Neural progenitor cell (in vitro differentiated cells): ENCODE data around the gene SEMA3E. TPM values are rescaled to one million over a fixed set of nuclear protein-coding genes. Genes with fewer than 3 reads are reported as not detected.
A peak's percentile ranks its signal among the peaks of the same experiment; 100 is the strongest.

ENCODE experiments used
- DNase-seq: peaks from one replicate; pipeline ENCODE4 v3.0.0-alpha.2; 2016; ENCODE audit warnings: low spot score
- H2AFZ ChIP-seq: fragments of 200-600 bp; sonication (generic); replicated peaks from 2 replicates; pipeline ENCODE4 v1.6.1; 2016; ENCODE audit warnings: antibody characterized with exemption
- H3F3A ChIP-seq: fragments of 200-600 bp; sonication (generic); 2 replicates; pipeline ENCODE4 v1.6.1; 2016; ENCODE audit warnings: antibody characterized with exemption, low read depth
- H3K27ac ChIP-seq: fragments of 200-600 bp; sonication (generic); 2 replicates; pipeline ENCODE4 v1.5.1; 2016; ENCODE audit warnings: mild to moderate bottlenecking
- H3K27me3 ChIP-seq: fragments of 200-600 bp; sonication (generic); 2 replicates; pipeline ENCODE4 v1.6.1; 2016; ENCODE audit warnings: mild to moderate bottlenecking, moderate library complexity
- H3K36me3 ChIP-seq: fragments of 200-600 bp; sonication (generic); 2 replicates; pipeline ENCODE4 v1.5.1; 2016
- H3K4me1 ChIP-seq: fragments of 200-600 bp; sonication (generic); 2 replicates; pipeline ENCODE4 v1.6.1; 2016; ENCODE audit warnings: mixed run types
- H3K4me2 ChIP-seq: fragments of 200-600 bp; sonication (generic); 2 replicates; pipeline ENCODE4 v1.6.1; 2016
- H3K4me3 ChIP-seq: fragments of 200-600 bp; sonication (generic); 2 replicates; pipeline ENCODE4 v1.5.1; 2016
- H3K79me2 ChIP-seq: fragments of 200-600 bp; sonication (generic); 2 replicates; pipeline ENCODE4 v1.6.1; 2016; ENCODE audit warnings: low read depth
- H3K9ac ChIP-seq: fragments of 200-600 bp; sonication (generic); 2 replicates; pipeline ENCODE4 v1.6.1; 2016
- H3K9me3 ChIP-seq: fragments of 200-600 bp; sonication (generic); 2 replicates; pipeline ENCODE4 v1.5.1; 2016; ENCODE audit warnings: low read depth
- H4K20me1 ChIP-seq: fragments of 200-600 bp; sonication (generic); 2 replicates; pipeline ENCODE4 v1.6.1; 2016; ENCODE audit warnings: low read depth
- H3K27ac Mint-ChIP-seq: 3 replicates; pipeline ENCODE4 v1.8.0; 2021; ENCODE audit warnings: mixed read lengths
- H3K27me3 Mint-ChIP-seq: 2 replicates; pipeline ENCODE4 v1.8.0; 2022; ENCODE audit warnings: low read depth, mild to moderate bottlenecking, inconsistent platforms, moderate library complexity, mixed read lengths; ENCODE audit not compliant: insufficient read depth
- H3K36me3 Mint-ChIP-seq: 3 replicates; pipeline ENCODE4 v1.8.0; 2021; ENCODE audit warnings: mixed read lengths
- H3K4me1 Mint-ChIP-seq: 3 replicates; pipeline ENCODE4 v1.8.0; 2021; ENCODE audit warnings: mixed read lengths
- H3K4me3 Mint-ChIP-seq: 3 replicates; pipeline ENCODE4 v1.8.0; 2021; ENCODE audit warnings: mild to moderate bottlenecking, moderate library complexity, mixed read lengths
- H3K9me3 Mint-ChIP-seq: 3 replicates; pipeline ENCODE4 v1.8.0; 2020; ENCODE audit warnings: mixed read lengths
- CTCF ChIP-seq: fragments of 200-600 bp; sonication (generic); IDR thresholded peaks from 2 replicates; pipeline ENCODE4 v1.5.1; 2017; ENCODE audit warnings: antibody characterized with exemption, mild to moderate bottlenecking
- EZH2 ChIP-seq: fragments of 200-600 bp; sonication (generic); IDR thresholded peaks from 2 replicates; pipeline ENCODE4 v1.6.1; 2017; ENCODE audit warnings: antibody characterized with exemption, mild to moderate bottlenecking, moderate library complexity
- EZH2phosphoT487 ChIP-seq: fragments of 200-600 bp; sonication (generic); IDR thresholded peaks from 2 replicates; pipeline ENCODE4 v1.6.1; 2017; ENCODE audit warnings: antibody characterized with exemption
- total RNA-seq: library from RNA; depleted of rRNA; stranded (reverse); fragments of >200 nt; gene quantifications from 2 replicates; pipeline ENCODE4 v1.2.3, GENCODE V29; 2015; ENCODE audit warnings: low replicate concordance

SEMA3E gene
- total RNA-seq, 1 donor from 2014 or later, result 5.5 TPM

GRCh38 chr7:83528925-83529423, 120.0 kb downstream of the SEMA3E start:
- Histone ChIP-seq H3K36me3 (no peaks in the 10 kb centered on the region), H3K4me3 (no peak overlapping the region), H3K4me1 (no peaks in the 10 kb centered on the region), H3K27me3 (no peaks in the 10 kb centered on the region), H4K20me1 (no peaks in the 10 kb centered on the region), H2AFZ (no peak overlapping the region), H3F3A (no peaks in the 10 kb centered on the region), H3K79me2 (no peaks in the 10 kb centered on the region), H3K9ac (no peak overlapping the region), H3K4me2 (no peak overlapping the region), H3K27ac (no peak overlapping the region), H3K9me3 (no peaks in the 10 kb centered on the region)
- peaks cover 2% of the 10 kb centered on the region for H3K27me3 Mint-ChIP-seq
- H3K36me3 Mint-ChIP-seq, result no peaks in the 10 kb centered on the region
- no peaks in the 10 kb centered on the region for H3K9me3 Mint-ChIP-seq
- DNase-seq, result no peak
- TF ChIP-seq EZH2, result no peak
- TF ChIP-seq CTCF, result no peak
- no peak for TF ChIP-seq EZH2phosphoT487
- no peak overlapping the region for H3K4me3 Mint-ChIP-seq
- H3K27ac Mint-ChIP-seq, result no peak overlapping the region
- H3K4me1 Mint-ChIP-seq, result no peaks in the 10 kb centered on the region

- no peak overlapping the region for H3K4me2 ChIP-seq
- Mint-ChIP-seq H3K9me3 (no peaks in the 10 kb centered on the region), H3K4me3 (no peak overlapping the region), H3K36me3 (no peaks in the 10 kb centered on the region), H3K27ac (no peak overlapping the region), H3K27me3 (no peaks in the 10 kb centered on the region), H3K4me1 (no peaks in the 10 kb centered on the region)
- H3K79me2 ChIP-seq, result no peaks in the 10 kb centered on the region
- H3F3A ChIP-seq, result no peaks in the 10 kb centered on the region
- H4K20me1 ChIP-seq, result no peaks in the 10 kb centered on the region
- no peaks in the 10 kb centered on the region for H3K36me3 ChIP-seq
- TF ChIP-seq EZH2, result no peak
- TF ChIP-seq EZH2phosphoT487, result no peak
- TF ChIP-seq CTCF, result no peak
- peak overlapping the region; percentile 82 for H2AFZ ChIP-seq
- no peak overlapping the region for H3K27ac ChIP-seq
- no peak overlapping the region for H3K9ac ChIP-seq
- no peaks in the 10 kb centered on the region for H3K9me3 ChIP-seq
- no peaks in the 10 kb centered on the region for H3K27me3 ChIP-seq
- no peaks in the 10 kb centered on the region for H3K4me1 ChIP-seq
- DNase-seq, result no peak
- no peak overlapping the region for H3K4me3 ChIP-seq
Measured at GRCh38 chr7:83524277-83525075, 124.5 kb downstream of the SEMA3E start.

- Histone ChIP-seq H3K79me2 (no peaks in the 10 kb centered on the region), H4K20me1 (no peaks in the 10 kb centered on the region), H3K27me3 (no peaks in the 10 kb centered on the region), H2AFZ (no peak overlapping the region), H3K4me1 (peaks cover 11% of the 10 kb centered on the region), H3K27ac (no peak overlapping the region), H3K9me3 (no peaks in the 10 kb centered on the region), H3K36me3 (no peaks in the 10 kb centered on the region), H3K4me2 (no peak overlapping the region), H3K9ac (no peak overlapping the region), H3F3A (no peaks in the 10 kb centered on the region), H3K4me3 (no peak overlapping the region)
- TF ChIP-seq CTCF, result no peak
- TF ChIP-seq EZH2phosphoT487, result no peak
- no peaks in the 10 kb centered on the region for H3K27me3 Mint-ChIP-seq
- H3K9me3 Mint-ChIP-seq, result no peaks in the 10 kb centered on the region
- H3K36me3 Mint-ChIP-seq, result no peaks in the 10 kb centered on the region
- H3K27ac Mint-ChIP-seq, result no peak overlapping the region
- H3K4me1 Mint-ChIP-seq, result peaks cover 7% of the 10 kb centered on the region
- no peak overlapping the region for H3K4me3 Mint-ChIP-seq
- no peak for DNase-seq
Measured at GRCh38 chr7:83520726-83521125, 128.2 kb downstream of the SEMA3E start.
